GM12878 (cell line): ENCODE results near the gene FOXRED2. TPM values are rescaled to one million over a fixed set of nuclear protein-coding genes. Genes with fewer than 3 reads are reported as not detected.

Source experiments
- ATAC-seq: fragments of 200-7000 bp; cut with Tn5 transposase; 3 replicates; pipeline ENCODE4 v1.9.1; 2020; ENCODE audit warnings: mild to moderate bottlenecking, moderate library complexity
- BruUV-seq: library from RNA; stranded (reverse); fragments of 400-500 nt; replicated peaks from 2 replicates; lab custom pipeline; 2021; lab: Mats Ljungman, UMichigan
- CTCF ChIA-PET: fragments of 300-600 bp; sonication (Branson Sonifier 250); formaldehyde crosslinking; extraction: SDS; loops from one replicate; lab custom pipeline; 2021; ENCODE audit warnings: inconsistent platforms; lab: Yijun Ruan, JAX
- POLR2A ChIA-PET: fragments of 350-600 bp; formaldehyde crosslinking; extraction: SDS; loops from one replicate; lab custom pipeline; 2021; ENCODE audit warnings: inconsistent platforms; lab: Charles Lee
- RAD21 ChIA-PET: fragments of 300-600 bp; sonication (Branson Sonifier 250); formaldehyde crosslinking; loops from one replicate; lab custom pipeline; 2023; ENCODE audit warnings: antibody characterized with exemption; ENCODE audit not compliant: unreplicated experiment; lab: Charles Lee
- SMC1A ChIA-PET: fragments of 300-600 bp; sonication (Branson Sonifier 250); formaldehyde crosslinking; loops from one replicate; lab custom pipeline; 2023; ENCODE audit not compliant: unreplicated experiment, uncharacterized antibody; lab: Charles Lee
- DNase-seq: peaks from one replicate; pipeline ENCODE4 v3.0.0-alpha.2; 2011; ENCODE audit warnings: low read depth, low spot score
- FAIRE-seq: peaks from 3 replicates; lab custom pipeline; 2011; peaks lifted over from hg19 to GRCh38; lab: Jason Lieb, UNC
- H2AFZ ChIP-seq: 2 replicates; pipeline ENCODE4 v1.6.0; 2011; ENCODE audit warnings: low read depth, low read length, control low read depth; ENCODE audit not compliant: control insufficient read depth
- H3K27ac ChIP-seq: 2 replicates; pipeline ENCODE4 v1.5.1; 2011; ENCODE audit warnings: control low read depth; ENCODE audit not compliant: control insufficient read depth, insufficient read depth
- H3K27me3 ChIP-seq, 2 experiments: replicated peaks in 1 of 2; 2 replicates each; pipeline versions ENCODE4 v1.6.0 to v1.6.1; 2011; ENCODE audit warnings: low read length in 1 of 2; ENCODE audit not compliant: control insufficient read depth in 2 of 2, insufficient read depth in 2 of 2
- H3K36me3 ChIP-seq, 2 experiments: 2 replicates each; pipeline ENCODE4 v1.5.1; 2011; ENCODE audit warnings: low read length in 1 of 2; ENCODE audit not compliant: control insufficient read depth in 2 of 2, insufficient read depth in 2 of 2
- H3K4me1 ChIP-seq: 2 replicates; pipeline ENCODE4 v1.6.1; 2011; ENCODE audit warnings: mild to moderate bottlenecking, low read length, moderate library complexity, mixed read lengths; ENCODE audit not compliant: control insufficient read depth, insufficient read depth
- H3K4me2 ChIP-seq: 2 replicates; pipeline ENCODE4 v1.6.0; 2011; ENCODE audit warnings: control low read depth; ENCODE audit not compliant: control insufficient read depth, insufficient read depth
- H3K4me3 ChIP-seq: fragments of 200-600 bp; sonication (generic); 2 replicates; pipeline ENCODE4 v1.5.1; 2016
- H3K79me2 ChIP-seq: 2 replicates; pipeline ENCODE4 v1.6.0; 2011; ENCODE audit warnings: low read length; ENCODE audit not compliant: control insufficient read depth, insufficient read depth
- H3K9ac ChIP-seq: 2 replicates; pipeline ENCODE4 v1.8.0; 2011; ENCODE audit warnings: low read length, control low read depth, mixed read lengths; ENCODE audit not compliant: control insufficient read depth, insufficient read depth
- H3K9me3 ChIP-seq: replicated peaks from 3 replicates; pipeline ENCODE4 v1.5.1; 2011; ENCODE audit warnings: mild to moderate bottlenecking, low read length; ENCODE audit not compliant: control insufficient read depth, insufficient read depth
- H4K20me1 ChIP-seq: 2 replicates; pipeline ENCODE4 v1.6.0; 2011; ENCODE audit not compliant: control insufficient read depth, insufficient read depth
- ATF7 ChIP-seq: fragments of 450-650 bp; IDR thresholded peaks from 2 replicates; pipeline ENCODE4 v1.6.1; 2016; ENCODE audit warnings: low read depth, mild to moderate bottlenecking
- BHLHE40 ChIP-seq, 2 experiments: fragments of 450-650 bp in 1 of 2; IDR thresholded peaks; 2 replicates each; pipeline ENCODE4 v1.6.1; 2011 to 2017; ENCODE audit warnings: low read depth in 2 of 2, borderline replicate concordance in 1 of 2, improper control_type of control experiment in 1 of 2, low read length in 1 of 2, mild to moderate bottlenecking in 1 of 2
- BMI1 ChIP-seq: fragments of 450-650 bp; IDR thresholded peaks from 2 replicates; pipeline ENCODE4 v1.6.1; 2016; ENCODE audit warnings: mild to moderate bottlenecking, moderate library complexity, borderline replicate concordance
- CREB1 ChIP-seq: IDR thresholded peaks from 2 replicates; pipeline ENCODE4 v1.6.1; 2012; ENCODE audit warnings: low read depth, mild to moderate bottlenecking, inconsistent platforms
- FOXM1 ChIP-seq: IDR thresholded peaks from 2 replicates; pipeline ENCODE4 v1.6.1; 2012; ENCODE audit warnings: low read depth, mild to moderate bottlenecking, inconsistent platforms, low read length, moderate library complexity
- HDAC6 ChIP-seq: fragments of 200-600 bp; sonication (generic); IDR thresholded peaks from one replicate; pipeline ENCODE4 v1.8.0; 2017; ENCODE audit warnings: antibody characterized with exemption; ENCODE audit not compliant: unreplicated experiment
- IKZF2 ChIP-seq, 2 experiments: fragments of 450-650 bp; IDR thresholded peaks; 2 replicates each; pipeline ENCODE4 v1.6.1; 2017; ENCODE audit warnings: mild to moderate bottlenecking in 2 of 2, moderate library complexity in 2 of 2
- NFYB ChIP-seq: IDR thresholded peaks from 2 replicates; pipeline ENCODE4 v1.6.1; 2011; ENCODE audit warnings: low read depth, mild to moderate bottlenecking, low read length, improper control_type of control experiment, moderate library complexity; ENCODE audit not compliant: insufficient read depth
- RUNX3 ChIP-seq: IDR thresholded peaks from 2 replicates; pipeline ENCODE4 v1.6.1; 2012; ENCODE audit warnings: low read length, inconsistent platforms
- SIN3A ChIP-seq: IDR thresholded peaks from 2 replicates; pipeline ENCODE4 v1.6.1; 2012; ENCODE audit warnings: low read depth, low read length, improper control_type of control experiment
- SMAD1 ChIP-seq: fragments of 450-650 bp; IDR thresholded peaks from 2 replicates; pipeline ENCODE4 v1.6.1; 2018; ENCODE audit warnings: mild to moderate bottlenecking, low read depth; ENCODE audit not compliant: partially characterized antibody
- SUZ12 ChIP-seq: fragments of 200-600 bp; sonication (generic); IDR thresholded peaks from one replicate; pipeline ENCODE4 v1.6.1; 2018; ENCODE audit warnings: antibody characterized with exemption, mild to moderate bottlenecking; ENCODE audit not compliant: unreplicated experiment
- TARDBP ChIP-seq: IDR thresholded peaks from 2 replicates; pipeline ENCODE4 v1.6.1; 2016; ENCODE audit warnings: borderline replicate concordance
- TCF3 ChIP-seq: IDR thresholded peaks from 2 replicates; pipeline ENCODE4 v1.6.1; 2012; ENCODE audit warnings: low read depth, mild to moderate bottlenecking, low read length, borderline replicate concordance; ENCODE audit not compliant: insufficient read depth
- YBX1 ChIP-seq: fragments of 450-650 bp; IDR thresholded peaks from 2 replicates; pipeline ENCODE4 v1.6.1; 2016; ENCODE audit warnings: antibody characterized with exemption
- ZNF207 ChIP-seq: fragments of 450-650 bp; IDR thresholded peaks from 2 replicates; pipeline ENCODE4 v1.6.1; 2014; ENCODE audit warnings: antibody characterized with exemption, mild to moderate bottlenecking, borderline replicate concordance
- WGBS: methylation state at CpG from one replicate; pipeline ENCODE4 v1.1.6; 2016; ENCODE audit warnings: low lambda C conversion rate; ENCODE audit not compliant: insufficient replicate concordance, insufficient coverage; ENCODE audit errors: missing lambda C conversion rate; 5-methylcytosine and 5-hydroxymethylcytosine counted together
- in situ Hi-C: fragments of 300-500 bp; cut with MboI; formaldehyde crosslinking; loops from 9 replicates; pipeline ENCODE4 v1.14.3; 2018; ENCODE audit warnings: mixed read lengths
- intact Hi-C: fragments of 100-400 bp; cut with micrococcal nuclease; formaldehyde crosslinking; loops from one replicate; pipeline ENCODE4 v1.14.2; 2022; ENCODE audit not compliant: unreplicated experiment
- polyA plus RNA-seq, 11 experiments: library from polyadenylated mRNA; depleted of rRNA in 4 of 11; unstranded in 6 of 11; stranded (reverse) in 5 of 11; fragments of >200 nt; fragmentation: Nextera tagmentation in 4 of 11; fragmentation: Illumina TruSeq in 1 of 11; extraction: Ambion mirVana in 4 of 11; extraction: Trizol in 1 of 11; gene quantifications; 1 replicate in 1 of 11; 2 replicates in 10 of 11; pipeline versions ENCODE4 v1.2.1 to v1.2.3, GENCODE V29; 2011 to 2016; ENCODE audit warnings: inconsistent platforms in 2 of 11, missing spikeins in 2 of 11, low read depth in 1 of 11
- total RNA-seq, 4 experiments: library from RNA; depleted of rRNA in 3 of 4; stranded (reverse); fragments of >200 nt in 3 of 4; fragmentation: Illumina TruSeq in 1 of 4; extraction: Trizol in 1 of 4; gene quantifications; 2 replicates each; pipeline versions ENCODE4 v1.2.1 to v1.2.3, GENCODE V29; 2013 to 2021
- TF ChIP-seq, protein P1 (sequence below): fragments of 450-650 bp; IDR thresholded peaks from 2 replicates; pipeline ENCODE4 v1.6.1; 2017; ENCODE audit warnings: mild to moderate bottlenecking, moderate library complexity
- TF ChIP-seq, protein P2 (sequence below): IDR thresholded peaks from 2 replicates; pipeline ENCODE4 v1.6.1; 2011; ENCODE audit warnings: borderline replicate concordance, low read depth, mild to moderate bottlenecking, moderate library complexity, mixed read lengths, low read length; ENCODE audit not compliant: insufficient read depth; ENCODE audit errors: extremely low read length

Gene FOXRED2
- total and polyA plus RNA-seq, 10 of the 15 experiments (the other 5 are each of a cell fraction or from before 2014, with no cell fraction given): 1.8 to 28.8 (median 7.6) TPM

DNA sequence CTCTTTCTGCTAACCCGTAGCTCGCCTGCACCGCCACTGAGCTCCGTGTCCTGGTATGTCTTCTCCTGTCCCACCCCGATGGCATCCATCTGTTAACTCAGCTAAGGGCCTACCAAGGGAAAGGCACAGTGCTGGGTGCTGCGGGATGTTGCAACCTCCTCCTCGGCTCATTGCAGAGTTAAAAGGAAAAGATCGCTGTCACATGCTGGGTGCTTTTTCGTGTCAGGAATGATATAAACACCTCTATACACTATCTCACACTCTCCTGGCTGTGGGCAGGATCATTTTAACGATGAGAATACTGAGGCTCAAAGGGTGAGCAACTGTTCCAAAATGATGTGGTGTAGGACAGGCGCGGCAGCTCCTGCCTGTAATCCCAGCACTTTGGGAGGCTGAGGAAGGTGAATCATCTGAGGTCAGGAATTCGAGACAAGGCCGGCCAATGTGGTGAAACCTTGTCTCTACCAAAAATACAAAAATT is 35.5 kb downstream of the FOXRED2 start:
- ATAC-seq: no peak
- no TSS peak for BruUV-seq
- intact Hi-C loops: loop anchor here (5.0 kb wide), 1 partner anchor 84 kb away; the partner anchor contains the start of gene MYH9
- Histone ChIP-seq H3K9me3 (no peaks in the 10 kb centered on the region), H3K27me3 (no peaks in the 10 kb centered on the region), H3K27ac (no peak overlapping the region), H3K9ac (no peak overlapping the region), H3K36me3 (peaks cover 24 to 34% of the 10 kb centered on the region in 2 experiments), H3K79me2 (no peaks in the 10 kb centered on the region; the same call in 1 of the 2 replicates), H3K4me1 (peaks cover 4% of the 10 kb centered on the region), H4K20me1 (no peaks in the 10 kb centered on the region), H2AFZ (no peak overlapping the region), H3K4me2 (no peak overlapping the region), H3K4me3 (no peak overlapping the region)
- 93% methylated on average over 14 of the region's 14 CpGs for WGBS
- DNase-seq: no peak
- POLR2A ChIA-PET: interaction anchor here (0.6 to 1.5 kb wide), 2 partner anchors 52 to 83 kb away, joined by 4 to 5 read pairs; partner anchors contain the start of gene MYH9
- in situ Hi-C loops: no loop called here
- TF ChIP-seq, protein P1, sequence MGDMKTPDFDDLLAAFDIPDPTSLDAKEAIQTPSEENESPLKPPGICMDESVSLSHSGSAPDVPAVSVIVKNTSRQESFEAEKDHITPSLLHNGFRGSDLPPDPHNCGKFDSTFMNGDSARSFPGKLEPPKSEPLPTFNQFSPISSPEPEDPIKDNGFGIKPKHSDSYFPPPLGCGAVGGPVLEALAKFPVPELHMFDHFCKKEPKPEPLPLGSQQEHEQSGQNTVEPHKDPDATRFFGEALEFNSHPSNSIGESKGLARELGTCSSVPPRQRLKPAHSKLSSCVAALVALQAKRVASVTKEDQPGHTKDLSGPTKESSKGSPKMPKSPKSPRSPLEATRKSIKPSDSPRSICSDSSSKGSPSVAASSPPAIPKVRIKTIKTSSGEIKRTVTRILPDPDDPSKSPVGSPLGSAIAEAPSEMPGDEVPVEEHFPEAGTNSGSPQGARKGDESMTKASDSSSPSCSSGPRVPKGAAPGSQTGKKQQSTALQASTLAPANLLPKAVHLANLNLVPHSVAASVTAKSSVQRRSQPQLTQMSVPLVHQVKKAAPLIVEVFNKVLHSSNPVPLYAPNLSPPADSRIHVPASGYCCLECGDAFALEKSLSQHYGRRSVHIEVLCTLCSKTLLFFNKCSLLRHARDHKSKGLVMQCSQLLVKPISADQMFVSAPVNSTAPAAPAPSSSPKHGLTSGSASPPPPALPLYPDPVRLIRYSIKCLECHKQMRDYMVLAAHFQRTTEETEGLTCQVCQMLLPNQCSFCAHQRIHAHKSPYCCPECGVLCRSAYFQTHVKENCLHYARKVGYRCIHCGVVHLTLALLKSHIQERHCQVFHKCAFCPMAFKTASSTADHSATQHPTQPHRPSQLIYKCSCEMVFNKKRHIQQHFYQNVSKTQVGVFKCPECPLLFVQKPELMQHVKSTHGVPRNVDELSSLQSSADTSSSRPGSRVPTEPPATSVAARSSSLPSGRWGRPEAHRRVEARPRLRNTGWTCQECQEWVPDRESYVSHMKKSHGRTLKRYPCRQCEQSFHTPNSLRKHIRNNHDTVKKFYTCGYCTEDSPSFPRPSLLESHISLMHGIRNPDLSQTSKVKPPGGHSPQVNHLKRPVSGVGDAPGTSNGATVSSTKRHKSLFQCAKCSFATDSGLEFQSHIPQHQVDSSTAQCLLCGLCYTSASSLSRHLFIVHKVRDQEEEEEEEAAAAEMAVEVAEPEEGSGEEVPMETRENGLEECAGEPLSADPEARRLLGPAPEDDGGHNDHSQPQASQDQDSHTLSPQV: no peak
- TF ChIP-seq IKZF2 (IDR thresholded peaks at IDR 0.05): no peak
- TF ChIP-seq, protein P2, sequence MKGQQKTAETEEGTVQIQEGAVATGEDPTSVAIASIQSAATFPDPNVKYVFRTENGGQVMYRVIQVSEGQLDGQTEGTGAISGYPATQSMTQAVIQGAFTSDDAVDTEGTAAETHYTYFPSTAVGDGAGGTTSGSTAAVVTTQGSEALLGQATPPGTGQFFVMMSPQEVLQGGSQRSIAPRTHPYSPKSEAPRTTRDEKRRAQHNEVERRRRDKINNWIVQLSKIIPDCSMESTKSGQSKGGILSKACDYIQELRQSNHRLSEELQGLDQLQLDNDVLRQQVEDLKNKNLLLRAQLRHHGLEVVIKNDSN: no peak
- TF ChIP-seq ZNF207: no peak
- TF ChIP-seq SMAD1: no peak
- TF ChIP-seq SUZ12: no peak
- no peak for TF ChIP-seq BHLHE40 (IDR thresholded peaks at IDR 0.05; ENCODE audit: borderline replicate concordance in 1 of 2, low read depth in 2 of 2, low read length in 1 of 2)
- no peak for TF ChIP-seq YBX1
- no peak for TF ChIP-seq ATF7
- no peak for TF ChIP-seq SIN3A
- no peak for TF ChIP-seq FOXM1
- TF ChIP-seq BMI1: no peak
- no peak for TF ChIP-seq HDAC6
- no peak for TF ChIP-seq TCF3
- TF ChIP-seq CREB1: no peak
- TF ChIP-seq TARDBP: no peak
- no peak for TF ChIP-seq RUNX3
- no peak for TF ChIP-seq NFYB
- FAIRE-seq: no peak
- RAD21 ChIA-PET: interaction anchor here (1.2 to 4.7 kb wide), 10 partner anchors 10 to 277 kb away, joined by 3 to 107 read pairs (median 8); partner anchors contain the start of genes MYH9 and TXN2
- CTCF ChIA-PET: interaction anchor here (0.8 to 8.5 kb wide), 33 partner anchors 10 to 276 kb away, joined by 3 to 125 read pairs (median 5); partner anchors contain the start of genes APOL2, FOXRED2 and TXN2
- SMC1A ChIA-PET: interaction anchor here (0.6 to 4.0 kb wide), 11 partner anchors 15 to 308 kb away, joined by 3 to 70 read pairs (median 4); no protein-coding TSS in a partner anchor
